GM23248 (cell line): ENCODE results near the gene GALNT5. TPM values are rescaled to one million over a fixed set of nuclear protein-coding genes. Genes with fewer than 3 reads are reported as not detected.

Source experiments
- DNase-seq: peaks from one replicate; pipeline ENCODE4 v3.0.0-alpha.2; 2015
- H2AFZ ChIP-seq: fragments of 200-600 bp; sonication (generic); 2 replicates; pipeline ENCODE4 v1.6.1; 2016; ENCODE audit warnings: antibody characterized with exemption
- H3F3A ChIP-seq: fragments of 200-600 bp; sonication (generic); 2 replicates; pipeline ENCODE4 v1.6.1; 2016; ENCODE audit warnings: mild to moderate bottlenecking, antibody characterized with exemption, mixed run types; ENCODE audit not compliant: insufficient read depth
- H3K27ac ChIP-seq: fragments of 200-600 bp; sonication (generic); 2 replicates; pipeline ENCODE4 v1.5.1; 2016; ENCODE audit warnings: mild to moderate bottlenecking
- H3K27me3 ChIP-seq: fragments of 200-600 bp; sonication (generic); replicated peaks from 2 replicates; pipeline ENCODE4 v1.6.1; 2016; ENCODE audit warnings: mild to moderate bottlenecking; ENCODE audit not compliant: insufficient read depth
- H3K36me3 ChIP-seq: fragments of 200-600 bp; sonication (generic); 2 replicates; pipeline ENCODE4 v1.6.1; 2016; ENCODE audit warnings: low read depth, mild to moderate bottlenecking
- H3K4me1 ChIP-seq: fragments of 200-600 bp; sonication (generic); 2 replicates; pipeline ENCODE4 v1.6.1; 2016; ENCODE audit warnings: mild to moderate bottlenecking; ENCODE audit not compliant: insufficient read depth
- H3K4me2 ChIP-seq: fragments of 200-600 bp; sonication (generic); one replicate; pipeline ENCODE4 v1.6.1; 2016; ENCODE audit warnings: mild to moderate bottlenecking; ENCODE audit not compliant: unreplicated experiment
- H3K4me3 ChIP-seq: fragments of 200-600 bp; sonication (generic); 2 replicates; pipeline ENCODE4 v1.5.1; 2016; ENCODE audit warnings: mild to moderate bottlenecking
- H3K79me2 ChIP-seq: fragments of 200-600 bp; sonication (generic); 2 replicates; pipeline ENCODE4 v1.6.1; 2016; ENCODE audit warnings: mild to moderate bottlenecking; ENCODE audit not compliant: insufficient read depth
- H3K9ac ChIP-seq: fragments of 200-600 bp; sonication (generic); 2 replicates; pipeline ENCODE4 v1.6.1; 2016; ENCODE audit warnings: mild to moderate bottlenecking
- H3K9me2 ChIP-seq: fragments of 200-600 bp; sonication (generic); 2 replicates; pipeline ENCODE4 v1.6.1; 2016; ENCODE audit warnings: mixed run types, mild to moderate bottlenecking, moderate library complexity; ENCODE audit not compliant: insufficient read depth
- H3K9me3 ChIP-seq: fragments of 200-600 bp; sonication (generic); one replicate; pipeline ENCODE4 v1.6.1; 2017; ENCODE audit warnings: low read depth
- H4K20me1 ChIP-seq: fragments of 200-600 bp; sonication (generic); 2 replicates; pipeline ENCODE4 v1.6.0; 2016; ENCODE audit not compliant: insufficient read depth
- EZH2 ChIP-seq: fragments of 200-600 bp; sonication (generic); IDR thresholded peaks from 2 replicates; pipeline ENCODE4 v1.6.1; 2018; ENCODE audit warnings: antibody characterized with exemption, mild to moderate bottlenecking; ENCODE audit not compliant: insufficient read depth, poor library complexity, severe bottlenecking
- EZH2phosphoT487 ChIP-seq: fragments of 200-600 bp; sonication (generic); IDR thresholded peaks from 2 replicates; pipeline ENCODE4 v1.6.1; 2018; ENCODE audit warnings: antibody characterized with exemption, moderate library complexity, mild to moderate bottlenecking, low read depth; ENCODE audit not compliant: insufficient read depth
- WGBS, 2 experiments: methylation state at CpG; one replicate each; pipeline ENCODE4 v1.1.6; 2015 to 2017; ENCODE audit warnings: low lambda C conversion rate in 2 of 2, low coverage in 1 of 2; ENCODE audit errors: missing lambda C conversion rate in 2 of 2; 5-methylcytosine and 5-hydroxymethylcytosine counted together
- in situ Hi-C: fragments of 300-500 bp; cut with MboI; formaldehyde crosslinking; loops from 2 replicates; pipeline ENCODE4 v1.15.0; 2020
- polyA plus RNA-seq: library from polyadenylated mRNA; unstranded; fragments of >200 nt; fragmentation: Nextera tagmentation; extraction: Ambion mirVana; gene quantifications from 2 replicates; pipeline ENCODE4 v1.2.1, GENCODE V29; 2016
- total RNA-seq: library from RNA; depleted of rRNA; stranded (reverse); fragments of >200 nt; shearing (Covaris generic); gene quantifications from 2 replicates; pipeline ENCODE4 v1.2.3, GENCODE V29; 2014

The GALNT5 gene
- total and polyA plus RNA-seq, 2 experiments from 2014 or later, result 83.5 to 114 TPM

GRCh38 chr2:157252529-157252928 is 5.0 kb upstream of the GALNT5 start:
- H3K4me3 ChIP-seq, result no peak overlapping the region
- no peak for TF ChIP-seq EZH2
- no peak for TF ChIP-seq EZH2phosphoT487
- H2AFZ ChIP-seq, result no peak overlapping the region
- peaks cover 2% of the 10 kb centered on the region; the same call in 1 of the 2 replicates for H3K9me2 ChIP-seq
- H3F3A ChIP-seq, result peaks cover 38% of the 10 kb centered on the region
- peaks cover 33% of the 10 kb centered on the region for H3K4me1 ChIP-seq
- H3K27me3 ChIP-seq, result no peaks in the 10 kb centered on the region
- no peaks in the 10 kb centered on the region for H4K20me1 ChIP-seq
- H3K4me2 ChIP-seq, result no peak overlapping the region
- H3K9ac ChIP-seq, result no peak overlapping the region
- H3K36me3 ChIP-seq, result no peaks in the 10 kb centered on the region
- DNase-seq, result no peak
- H3K27ac ChIP-seq, result no peak overlapping the region
- in situ Hi-C loops, result no loop called here
- peaks cover 18% of the 10 kb centered on the region for H3K79me2 ChIP-seq
- H3K9me3 ChIP-seq, result no peaks in the 10 kb centered on the region
- WGBS, 2 experiments, result 89% methylated on average over 4 of the region's 4 CpGs

GRCh38 chr2:157254041-157254440 is 3.5 kb upstream of the GALNT5 start:
- no peak for TF ChIP-seq EZH2phosphoT487
- no peak for TF ChIP-seq EZH2
- Histone ChIP-seq H3K9me3 (no peaks in the 10 kb centered on the region), H3K4me2 (no peak overlapping the region), H3K9me2 (peaks cover 2% of the 10 kb centered on the region; the same call in 1 of the 2 replicates), H3F3A (peaks cover 46% of the 10 kb centered on the region), H3K79me2 (peaks cover 33% of the 10 kb centered on the region), H4K20me1 (no peaks in the 10 kb centered on the region), H3K27me3 (no peaks in the 10 kb centered on the region), H3K36me3 (no peaks in the 10 kb centered on the region), H3K4me1 (peaks cover 24% of the 10 kb centered on the region), H3K9ac (no peak overlapping the region), H3K27ac (peak overlapping the region; percentile 41), H3K4me3 (no peak overlapping the region), H2AFZ (no peak overlapping the region)
- in situ Hi-C loops, result no loop called here
- DNase-seq, result peak; percentile 80
- 92 to 98% methylated on average over 2 of the region's 2 CpGs for WGBS, 2 experiments

GRCh38 chr2:157255746-157256145 is 1.8 kb upstream of the GALNT5 start:
- no peak overlapping the region for H3K4me2 ChIP-seq
- H2AFZ ChIP-seq, result peak overlapping the region; percentile 17; the same call in 1 of the 2 replicates
- in situ Hi-C loops, result no loop called here

GRCh38 chr2:157256626-157257025 is 879 bp upstream of the GALNT5 start:
- Histone ChIP-seq H4K20me1 (no peaks in the 10 kb centered on the region), H3K79me2 (peaks cover 59% of the 10 kb centered on the region), H3K9ac (peak overlapping the region; percentile 93), H3K4me1 (peaks cover 50% of the 10 kb centered on the region), H3K4me3 (peak overlapping the region; percentile 95), H3F3A (peaks cover 71% of the 10 kb centered on the region), H3K4me2 (peak overlapping the region; percentile 97), H3K27ac (peak overlapping the region; percentile 87), H3K9me2 (0 out of 2 replicates have a peak, but pooled peaks cover 2% of the 10 kb centered on the region), H3K27me3 (no peaks in the 10 kb centered on the region), H3K9me3 (no peaks in the 10 kb centered on the region), H3K36me3 (no peaks in the 10 kb centered on the region), H2AFZ (peak overlapping the region; percentile 67)
- 79 to 85% methylated on average over 3 of the region's 3 CpGs for WGBS, 2 experiments
- peak; percentile 50 for DNase-seq
- TF ChIP-seq EZH2 (no peak), EZH2phosphoT487 (no peak)
- in situ Hi-C loops, result no loop called here

More at GRCh38 chr2:157255746-157256145, 1.8 kb upstream of the GALNT5 start:
- no peaks in the 10 kb centered on the region for H3K27me3 ChIP-seq
- no peak overlapping the region for H3K27ac ChIP-seq
- H3K9me2 ChIP-seq, result 0 out of 2 replicates have a peak, but pooled peaks cover 2% of the 10 kb centered on the region
- H3K9ac ChIP-seq, result no peak overlapping the region
- no peak for DNase-seq
- no peak overlapping the region for H3K4me3 ChIP-seq
- H3K9me3 ChIP-seq, result no peaks in the 10 kb centered on the region
- peaks cover 50% of the 10 kb centered on the region for H3K79me2 ChIP-seq
- peaks cover 41% of the 10 kb centered on the region for H3K4me1 ChIP-seq
- no peaks in the 10 kb centered on the region for H4K20me1 ChIP-seq
- peaks cover 63% of the 10 kb centered on the region for H3F3A ChIP-seq
- H3K36me3 ChIP-seq, result no peaks in the 10 kb centered on the region
- TF ChIP-seq EZH2phosphoT487 (no peak), EZH2 (no peak)
